ENCODE measurements around the gene TCEAL9.

- TF ChIP-seq, protein P1, sequence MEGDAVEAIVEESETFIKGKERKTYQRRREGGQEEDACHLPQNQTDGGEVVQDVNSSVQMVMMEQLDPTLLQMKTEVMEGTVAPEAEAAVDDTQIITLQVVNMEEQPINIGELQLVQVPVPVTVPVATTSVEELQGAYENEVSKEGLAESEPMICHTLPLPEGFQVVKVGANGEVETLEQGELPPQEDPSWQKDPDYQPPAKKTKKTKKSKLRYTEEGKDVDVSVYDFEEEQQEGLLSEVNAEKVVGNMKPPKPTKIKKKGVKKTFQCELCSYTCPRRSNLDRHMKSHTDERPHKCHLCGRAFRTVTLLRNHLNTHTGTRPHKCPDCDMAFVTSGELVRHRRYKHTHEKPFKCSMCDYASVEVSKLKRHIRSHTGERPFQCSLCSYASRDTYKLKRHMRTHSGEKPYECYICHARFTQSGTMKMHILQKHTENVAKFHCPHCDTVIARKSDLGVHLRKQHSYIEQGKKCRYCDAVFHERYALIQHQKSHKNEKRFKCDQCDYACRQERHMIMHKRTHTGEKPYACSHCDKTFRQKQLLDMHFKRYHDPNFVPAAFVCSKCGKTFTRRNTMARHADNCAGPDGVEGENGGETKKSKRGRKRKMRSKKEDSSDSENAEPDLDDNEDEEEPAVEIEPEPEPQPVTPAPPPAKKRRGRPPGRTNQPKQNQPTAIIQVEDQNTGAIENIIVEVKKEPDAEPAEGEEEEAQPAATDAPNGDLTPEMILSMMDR (IDR thresholded peaks at IDR 0.05): no peak
- no peak for TF ChIP-seq POLR2A (IDR thresholded peaks at IDR 0.05)
Observed at GRCh38 chrX:103396660-103397059, 40.4 kb downstream of the TCEAL9 start.
